MM.1S (cell line): ENCODE results near the gene IGIP.

Source experiments
- DNase-seq: peaks from one replicate; pipeline ENCODE4 v3.0.0-alpha.2; 2015
- H2AFZ ChIP-seq: fragments of 300-600 bp; sonication (generic); 2 replicates; pipeline ENCODE4 v1.6.0; 2016; ENCODE audit warnings: antibody characterized with exemption, low read length
- H3F3A ChIP-seq: fragments of 300-600 bp; sonication (generic); 2 replicates; pipeline ENCODE4 v1.6.1; 2016; ENCODE audit warnings: mild to moderate bottlenecking, antibody characterized with exemption, low read length, moderate library complexity, mixed read lengths; ENCODE audit not compliant: insufficient read depth
- H3K27ac ChIP-seq: fragments of 300-600 bp; sonication (generic); 2 replicates; pipeline ENCODE4 v1.5.1; 2016; ENCODE audit warnings: mild to moderate bottlenecking, low read length
- H3K27me3 ChIP-seq: fragments of 300-600 bp; sonication (generic); replicated peaks from 2 replicates; pipeline ENCODE4 v1.6.0; 2016; ENCODE audit warnings: low read length; ENCODE audit not compliant: insufficient read depth
- H3K36me3 ChIP-seq: fragments of 300-600 bp; sonication (generic); replicated peaks from 2 replicates; pipeline ENCODE4 v1.6.1; 2016; ENCODE audit warnings: mild to moderate bottlenecking, low read length, mixed read lengths; ENCODE audit not compliant: insufficient read depth
- H3K4me1 ChIP-seq: fragments of 300-600 bp; sonication (generic); 2 replicates; pipeline ENCODE4 v1.6.1; 2016; ENCODE audit warnings: low read length, mixed read lengths
- H3K4me2 ChIP-seq: fragments of 300-600 bp; sonication (generic); 2 replicates; pipeline ENCODE4 v1.6.0; 2016; ENCODE audit warnings: low read depth, low read length
- H3K4me3 ChIP-seq: fragments of 300-600 bp; sonication (generic); 2 replicates; pipeline ENCODE4 v1.5.1; 2016; ENCODE audit warnings: low read length, mixed read lengths
- H3K79me2 ChIP-seq: fragments of 300-600 bp; sonication (generic); 2 replicates; pipeline ENCODE4 v1.6.1; 2016; ENCODE audit warnings: mixed run types, low read length, mixed read lengths
- H3K9ac ChIP-seq: fragments of 300-600 bp; sonication (generic); 2 replicates; pipeline ENCODE4 v1.6.1; 2016; ENCODE audit warnings: low read length, mixed read lengths
- H3K9me2 ChIP-seq: fragments of 300-600 bp; sonication (generic); replicated peaks from 2 replicates; pipeline ENCODE4 v1.6.1; 2016; ENCODE audit warnings: mild to moderate bottlenecking, low read length, mixed read lengths; ENCODE audit not compliant: insufficient read depth
- H3K9me3 ChIP-seq: fragments of 300-600 bp; sonication (generic); replicated peaks from 2 replicates; pipeline ENCODE4 v1.6.1; 2016; ENCODE audit warnings: mild to moderate bottlenecking, low read length, mixed read lengths; ENCODE audit not compliant: insufficient read depth
- H4K20me1 ChIP-seq: fragments of 300-600 bp; sonication (generic); 2 replicates; pipeline ENCODE4 v1.6.1; 2016; ENCODE audit warnings: mild to moderate bottlenecking, low read length, moderate library complexity, mixed read lengths; ENCODE audit not compliant: insufficient read depth
- EZH2 ChIP-seq: fragments of 300-600 bp; sonication (generic); optimal IDR thresholded peaks from 2 replicates; pipeline ENCODE3; 2017; ENCODE audit warnings: low read depth, mild to moderate bottlenecking, antibody characterized with exemption, low read length, mixed read lengths
- EZH2phosphoT487 ChIP-seq: fragments of 300-600 bp; sonication (generic); IDR thresholded peaks from 2 replicates; pipeline ENCODE4 v1.6.1; 2018; ENCODE audit warnings: antibody characterized with exemption, low read length
- TF ChIP-seq, protein P1 (sequence below): fragments of 300-600 bp; sonication (generic); IDR thresholded peaks from 2 replicates; pipeline ENCODE4 v1.5.1; 2016; ENCODE audit warnings: antibody characterized with exemption, low read length, mixed read lengths

Gene IGIP

DNA sequence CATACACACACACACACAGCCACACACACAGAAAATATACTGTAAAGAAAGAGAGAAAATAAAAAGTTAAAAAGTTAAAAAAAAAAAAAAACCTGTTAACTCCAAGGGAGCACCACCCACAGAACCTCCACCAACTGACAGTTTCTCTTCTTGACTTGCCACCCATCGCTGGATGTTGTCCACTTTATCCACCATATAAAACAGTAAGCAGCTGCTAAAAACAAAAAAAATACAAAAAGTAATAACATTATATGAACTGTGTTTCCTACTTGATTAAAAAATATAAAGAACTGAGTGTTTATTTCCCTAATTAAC is 10.6 kb upstream of the IGIP start:
- Histone ChIP-seq H3K79me2 (peaks cover 62% of the 10 kb centered on the region), H3K4me2 (peak overlapping the region; percentile 80; the same call in 1 of the 2 replicates), H3K9me3 (no peaks in the 10 kb centered on the region), H3K27ac (no peak overlapping the region; the same call in 1 of the 2 replicates), H3K4me3 (peak overlapping the region; percentile 83; the same call in 1 of the 2 replicates), H3F3A (peaks cover 11% of the 10 kb centered on the region), H2AFZ (no peak overlapping the region), H3K9me2 (no peaks in the 10 kb centered on the region), H3K27me3 (no peaks in the 10 kb centered on the region), H3K9ac (peak overlapping the region; percentile 68; the same call in 1 of the 2 replicates), H3K4me1 (0 out of 2 replicates have a peak, but pooled peaks cover 8% of the 10 kb centered on the region), H3K36me3 (no peaks in the 10 kb centered on the region), H4K20me1 (peaks cover 5% of the 10 kb centered on the region; the same call in 1 of the 2 replicates)
- TF ChIP-seq, protein P1, sequence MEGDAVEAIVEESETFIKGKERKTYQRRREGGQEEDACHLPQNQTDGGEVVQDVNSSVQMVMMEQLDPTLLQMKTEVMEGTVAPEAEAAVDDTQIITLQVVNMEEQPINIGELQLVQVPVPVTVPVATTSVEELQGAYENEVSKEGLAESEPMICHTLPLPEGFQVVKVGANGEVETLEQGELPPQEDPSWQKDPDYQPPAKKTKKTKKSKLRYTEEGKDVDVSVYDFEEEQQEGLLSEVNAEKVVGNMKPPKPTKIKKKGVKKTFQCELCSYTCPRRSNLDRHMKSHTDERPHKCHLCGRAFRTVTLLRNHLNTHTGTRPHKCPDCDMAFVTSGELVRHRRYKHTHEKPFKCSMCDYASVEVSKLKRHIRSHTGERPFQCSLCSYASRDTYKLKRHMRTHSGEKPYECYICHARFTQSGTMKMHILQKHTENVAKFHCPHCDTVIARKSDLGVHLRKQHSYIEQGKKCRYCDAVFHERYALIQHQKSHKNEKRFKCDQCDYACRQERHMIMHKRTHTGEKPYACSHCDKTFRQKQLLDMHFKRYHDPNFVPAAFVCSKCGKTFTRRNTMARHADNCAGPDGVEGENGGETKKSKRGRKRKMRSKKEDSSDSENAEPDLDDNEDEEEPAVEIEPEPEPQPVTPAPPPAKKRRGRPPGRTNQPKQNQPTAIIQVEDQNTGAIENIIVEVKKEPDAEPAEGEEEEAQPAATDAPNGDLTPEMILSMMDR = no peak
- TF ChIP-seq EZH2 (no peak), EZH2phosphoT487 (no peak)
- no peak for DNase-seq

DNA sequence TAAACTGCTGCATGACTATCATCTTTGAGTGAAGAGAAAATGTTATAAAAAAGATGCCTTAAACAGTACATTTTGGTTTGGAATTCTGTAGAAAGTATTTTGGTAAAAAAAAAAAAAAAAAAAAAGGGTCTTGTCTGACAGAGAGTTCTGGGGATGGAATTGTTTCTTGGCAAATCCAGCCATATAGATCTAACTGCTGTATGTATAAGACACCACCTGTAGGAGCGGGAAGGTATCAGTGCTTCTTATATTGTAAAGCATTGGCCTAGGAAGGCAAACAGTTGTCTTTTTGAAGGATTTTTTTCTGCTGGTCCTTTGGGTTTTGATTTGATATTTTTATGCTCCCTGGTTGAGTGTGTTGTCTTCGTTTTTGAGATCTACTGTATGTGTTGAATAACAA is 9.0 kb upstream of the IGIP start:
- DNase-seq = no peak
- H3K4me1 ChIP-seq = 0 out of 2 replicates have a peak, but pooled peaks cover 8% of the 10 kb centered on the region
- H3K4me2 ChIP-seq = no peak overlapping the region
- no peaks in the 10 kb centered on the region for H3K27me3 ChIP-seq
- H3K9ac ChIP-seq = no peak overlapping the region
- no peak overlapping the region for H2AFZ ChIP-seq
- TF ChIP-seq, protein P1 = no peak
- TF ChIP-seq EZH2phosphoT487 (no peak), EZH2 (no peak)
- H3K4me3 ChIP-seq = no peak overlapping the region
- H4K20me1 ChIP-seq = peaks cover 5% of the 10 kb centered on the region; the same call in 1 of the 2 replicates
- peaks cover 48% of the 10 kb centered on the region for H3K79me2 ChIP-seq
- no peaks in the 10 kb centered on the region for H3K9me2 ChIP-seq
- H3K36me3 ChIP-seq = no peaks in the 10 kb centered on the region
- peaks cover 11% of the 10 kb centered on the region for H3F3A ChIP-seq
- no peak overlapping the region for H3K27ac ChIP-seq
- no peaks in the 10 kb centered on the region for H3K9me3 ChIP-seq

DNA sequence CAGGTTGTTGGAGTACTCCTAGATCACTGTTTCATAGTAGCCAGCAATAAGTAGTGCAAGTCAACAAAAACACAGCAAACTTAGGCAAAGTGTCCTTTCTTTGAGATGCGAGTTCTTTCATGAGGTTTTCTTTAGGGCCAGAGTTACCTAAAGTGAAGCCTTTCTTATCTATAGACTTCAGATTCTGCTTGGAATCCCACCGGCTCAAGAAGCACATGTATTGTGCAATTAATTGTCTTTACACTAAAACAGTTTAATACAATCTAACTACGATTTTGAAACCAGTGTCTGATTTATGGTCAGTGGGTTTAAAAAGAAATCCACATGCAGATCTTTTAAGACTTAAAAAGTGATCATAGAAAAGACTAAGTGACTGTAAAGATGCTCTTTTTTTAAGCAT is 8.2 kb upstream of the IGIP start:
- Histone ChIP-seq H3F3A (peaks cover 11% of the 10 kb centered on the region), H3K9me3 (no peaks in the 10 kb centered on the region), H4K20me1 (peaks cover 5% of the 10 kb centered on the region; the same call in 1 of the 2 replicates), H3K9me2 (no peaks in the 10 kb centered on the region), H2AFZ (no peak overlapping the region), H3K4me1 (0 out of 2 replicates have a peak, but pooled peaks cover 8% of the 10 kb centered on the region), H3K4me2 (no peak overlapping the region), H3K79me2 (peaks cover 40% of the 10 kb centered on the region), H3K9ac (no peak overlapping the region), H3K27me3 (no peaks in the 10 kb centered on the region), H3K27ac (no peak overlapping the region), H3K4me3 (no peak overlapping the region), H3K36me3 (no peaks in the 10 kb centered on the region)
- TF ChIP-seq EZH2 (no peak), EZH2phosphoT487 (no peak)
- TF ChIP-seq, protein P1 = no peak
- DNase-seq = no peak
